Tongue (tissue), 2 donors: ENCODE results near the gene RBCK1. TPM values are rescaled to one million over a fixed set of nuclear protein-coding genes. Genes with fewer than 3 reads are reported as not detected.
"Not testable (repeated sequence)": the region's sequence is repeated elsewhere in the genome, so short reads cannot be mapped to it uniquely, and the experiment has no call there.

Source experiments
- DNase-seq: peaks from one replicate; pipeline ENCODE4 v3.0.0-alpha.2; 2015
- total RNA-seq: library from RNA; depleted of rRNA; stranded (reverse); fragments of >200 nt; gene quantifications from one replicate; pipeline ENCODE4 v1.2.3, GENCODE V29; 2014

The RBCK1 gene
- total RNA-seq, 1 donor from 2014 or later = 54.1 TPM

DNA sequence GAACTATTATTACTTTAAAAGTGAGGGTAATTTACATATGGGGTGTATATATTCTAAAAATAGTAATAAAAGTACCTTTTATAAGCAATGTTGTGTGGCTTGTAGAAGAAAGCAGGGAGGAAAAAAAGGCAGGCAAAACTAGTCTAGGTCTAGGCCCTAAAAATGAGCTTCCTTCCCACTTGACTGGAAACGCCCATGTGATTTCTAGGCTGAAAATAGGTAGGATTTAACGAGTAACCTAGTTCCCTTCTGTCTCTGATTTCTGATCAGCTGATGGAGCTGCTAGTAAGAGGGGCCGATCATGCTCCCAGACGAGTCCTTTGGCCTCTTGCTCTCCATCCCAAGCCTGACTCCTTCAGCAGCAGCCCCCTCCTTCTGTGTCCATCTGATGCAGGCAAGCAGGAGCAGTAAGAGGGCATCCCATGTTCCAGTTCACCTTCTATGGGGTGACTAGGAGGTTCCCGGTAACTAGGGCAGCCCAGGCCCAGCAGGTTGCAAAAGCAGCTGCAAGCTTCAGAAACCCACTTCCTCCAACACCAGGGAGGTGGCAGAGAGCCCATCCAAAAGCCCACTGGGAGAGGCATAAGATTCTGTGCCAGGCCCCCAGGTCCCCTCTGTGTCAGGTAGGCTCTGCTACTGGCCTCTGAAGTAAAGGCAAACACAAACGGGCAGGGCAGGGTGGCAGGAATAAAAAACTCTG lies 29.8 kb downstream of the RBCK1 start:
- DNase-seq = peak; percentile 29

DNA sequence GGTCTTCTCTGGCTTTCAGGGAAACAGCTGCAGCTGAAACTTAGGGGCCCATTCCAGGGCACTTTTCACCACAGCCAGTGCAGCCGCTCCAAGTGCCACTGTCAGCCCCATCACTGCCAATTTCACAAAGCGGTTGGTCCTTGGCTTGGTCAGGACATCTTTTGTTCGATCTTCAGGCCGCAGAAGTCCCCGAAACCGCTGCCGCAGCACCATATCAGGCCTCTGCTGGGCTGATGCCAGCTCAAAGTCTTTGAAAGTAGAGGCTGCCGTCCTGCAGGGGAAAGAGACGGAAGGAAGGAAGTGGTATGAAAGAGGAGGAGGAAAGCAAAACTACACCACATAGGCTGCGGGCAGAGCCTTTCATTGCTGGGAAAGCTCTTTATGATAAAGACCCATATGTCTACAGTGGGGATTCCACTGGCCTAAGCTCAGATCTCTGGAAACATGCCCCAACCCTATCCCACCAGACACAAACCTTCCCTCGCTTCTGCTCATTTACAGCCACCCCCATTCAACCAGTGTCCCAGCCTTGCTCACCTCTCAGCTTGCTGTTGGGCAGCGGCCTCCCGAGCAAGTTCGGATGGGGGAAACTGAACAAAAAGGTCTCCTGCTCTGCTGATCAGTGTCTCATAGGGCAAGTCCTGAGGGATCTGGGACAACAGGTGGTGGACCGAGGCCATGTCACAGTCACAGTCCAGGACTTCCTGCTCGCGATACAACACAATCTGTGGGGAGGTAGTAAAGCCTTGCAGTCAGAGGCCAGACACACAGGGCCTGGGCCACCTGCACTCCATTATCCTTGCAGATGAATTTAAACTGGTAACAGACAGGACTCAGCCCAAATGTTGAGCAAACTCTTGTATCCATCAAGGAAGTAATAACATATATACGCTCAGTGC lies 30.7 kb downstream of the RBCK1 start:
- peak; percentile 71 for DNase-seq

DNA sequence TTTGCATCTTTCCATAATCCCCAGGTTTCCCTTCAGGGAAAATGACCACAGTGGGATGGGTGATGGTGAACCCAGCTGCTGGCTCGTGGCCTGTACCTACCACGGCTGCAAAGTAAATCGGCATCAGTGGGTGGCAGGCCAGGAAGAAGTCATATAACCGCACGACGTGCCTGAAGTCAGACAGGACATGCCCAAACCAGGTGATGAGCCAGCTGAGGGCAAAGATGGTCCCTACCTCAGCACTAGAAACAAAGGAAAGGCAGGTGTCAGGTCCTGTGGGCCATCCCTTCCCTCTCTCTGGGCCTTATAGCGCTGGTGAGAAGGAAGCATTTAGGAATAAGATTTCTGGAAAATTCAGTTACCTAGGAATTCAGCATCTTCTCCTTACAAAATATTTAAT lies 32.0 kb downstream of the RBCK1 start:
- DNase-seq = no peak

DNA sequence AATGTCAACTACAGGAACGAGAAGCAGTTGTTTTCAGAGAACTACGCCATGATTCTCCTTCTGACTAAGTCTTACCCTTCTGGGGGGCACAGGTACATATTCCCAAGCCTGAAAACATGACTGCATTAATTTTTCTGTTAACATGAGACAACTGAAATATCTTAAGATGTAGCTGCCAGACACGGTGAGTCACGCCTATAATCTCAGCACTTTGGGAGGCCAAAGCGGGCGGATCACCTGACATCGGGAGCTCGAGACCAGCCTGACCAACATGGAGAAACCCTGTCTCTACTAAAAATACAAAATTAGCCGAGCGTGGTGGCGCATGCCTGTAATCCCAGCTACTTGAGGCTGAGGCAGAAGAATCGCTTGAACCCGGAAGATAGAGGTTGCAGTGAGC lies 32.5 kb downstream of the RBCK1 start:
- DNase-seq = no peak

DNA sequence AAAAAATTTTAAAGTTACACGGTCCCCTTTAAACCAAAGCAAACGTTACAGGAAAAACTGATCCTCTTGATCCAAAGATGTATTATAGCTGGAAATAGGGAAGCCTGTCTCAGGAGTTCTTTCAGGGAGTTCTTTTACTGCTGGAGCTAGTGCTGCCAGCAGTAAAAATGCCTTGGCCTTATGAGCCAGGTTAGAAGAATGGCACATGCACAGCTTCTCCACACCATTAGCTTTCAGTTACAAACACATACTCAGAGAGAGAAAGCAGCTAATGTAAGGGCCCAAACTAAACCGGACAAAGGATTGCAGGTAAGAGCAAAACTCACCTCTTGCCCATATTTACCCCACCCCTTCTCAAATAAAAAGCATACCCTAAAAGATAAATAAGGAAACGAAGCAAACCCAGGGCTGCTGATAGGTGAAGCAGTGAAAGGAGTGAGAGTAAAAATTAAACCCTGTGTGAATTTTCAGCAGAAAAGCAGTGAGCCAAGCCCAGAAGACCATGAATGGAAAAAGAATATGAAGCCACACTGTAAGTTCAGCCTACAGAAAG lies 35.2 kb downstream of the RBCK1 start:
- DNase-seq = no peak

DNA sequence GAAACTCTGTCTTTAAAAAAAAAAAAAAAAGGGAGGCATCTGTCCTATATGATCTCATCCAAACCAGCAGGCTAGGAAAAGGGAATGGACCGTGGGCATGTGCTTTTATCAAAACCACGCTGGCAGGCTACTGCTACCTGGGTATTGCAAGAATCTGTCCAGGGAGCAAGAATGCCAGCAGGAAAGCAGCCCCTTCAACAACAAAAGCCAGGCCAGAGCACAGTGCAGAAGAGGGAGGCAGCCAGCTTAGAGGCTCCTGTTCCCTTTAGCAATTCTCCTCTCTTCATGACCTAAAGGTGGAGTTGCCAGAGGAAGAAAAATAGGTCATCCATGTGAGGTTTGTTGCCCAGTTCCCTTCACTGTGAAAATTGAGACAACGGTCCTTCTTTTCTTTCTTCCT lies 36.0 kb downstream of the RBCK1 start:
- no peak for DNase-seq

DNA sequence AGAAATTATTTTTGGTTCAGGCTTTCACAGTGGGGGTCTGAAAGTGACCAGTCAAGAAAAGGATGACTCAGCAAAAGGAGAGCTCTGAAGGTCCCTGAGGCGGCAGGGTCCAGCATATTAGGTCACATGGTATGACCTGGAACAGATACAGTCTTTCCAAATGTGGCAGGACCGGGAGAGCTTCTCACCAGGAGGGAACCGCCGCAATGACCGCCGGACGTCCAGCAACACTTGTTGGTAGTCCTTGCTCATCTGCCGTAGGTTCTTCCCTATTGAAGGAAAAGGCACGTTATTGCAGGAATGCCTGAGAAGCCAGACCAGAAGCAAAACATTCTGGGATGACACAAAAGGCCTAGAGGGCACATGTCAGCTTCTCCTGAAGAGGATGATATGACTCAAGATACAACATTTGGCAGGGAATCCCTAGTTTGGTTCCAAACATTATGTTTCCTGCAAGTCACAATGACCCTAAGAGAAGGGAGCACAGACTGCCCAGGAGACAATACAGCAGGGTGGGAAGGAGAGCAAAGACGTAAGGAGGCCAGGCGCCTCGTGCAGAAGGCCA lies 36.8 kb downstream of the RBCK1 start:
- DNase-seq = no peak

DNA sequence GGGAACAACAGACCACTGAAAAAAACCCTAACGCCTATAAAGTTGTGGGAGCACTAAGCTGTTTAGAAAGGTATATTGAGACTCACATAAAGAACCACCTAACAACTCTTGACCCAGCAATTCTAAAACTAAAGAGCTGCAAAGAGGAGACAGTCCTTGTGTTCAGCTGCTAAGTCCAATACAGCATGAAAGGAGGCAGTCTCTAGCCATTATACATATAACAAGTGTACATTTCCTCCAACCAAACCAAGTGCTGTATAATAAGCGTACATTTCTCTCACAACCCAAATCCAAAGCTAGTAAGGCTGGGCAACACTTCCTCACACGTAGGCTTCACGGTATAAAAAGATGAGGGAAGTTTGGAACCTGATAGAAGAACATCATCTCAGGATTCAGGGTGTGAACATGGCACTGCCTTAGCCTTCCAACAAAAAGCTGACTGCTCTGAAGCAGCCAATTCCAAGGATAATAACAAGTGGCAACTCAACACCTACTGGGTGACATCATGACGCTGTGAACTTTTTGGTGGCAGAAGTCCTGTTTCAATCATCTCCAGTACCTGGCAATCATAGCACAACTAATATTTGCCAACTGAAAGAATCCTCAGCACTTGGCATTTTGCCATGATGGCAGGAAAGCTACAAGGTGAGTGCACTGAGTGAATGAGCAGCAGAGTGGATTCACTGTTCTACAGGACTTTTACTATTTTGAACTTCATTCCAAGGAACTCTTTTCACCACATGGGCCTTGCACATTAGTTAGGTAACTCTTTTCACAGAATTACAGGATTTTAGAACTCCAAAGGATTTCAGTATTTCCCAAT lies 37.6 kb downstream of the RBCK1 start:
- no peak for DNase-seq

DNA sequence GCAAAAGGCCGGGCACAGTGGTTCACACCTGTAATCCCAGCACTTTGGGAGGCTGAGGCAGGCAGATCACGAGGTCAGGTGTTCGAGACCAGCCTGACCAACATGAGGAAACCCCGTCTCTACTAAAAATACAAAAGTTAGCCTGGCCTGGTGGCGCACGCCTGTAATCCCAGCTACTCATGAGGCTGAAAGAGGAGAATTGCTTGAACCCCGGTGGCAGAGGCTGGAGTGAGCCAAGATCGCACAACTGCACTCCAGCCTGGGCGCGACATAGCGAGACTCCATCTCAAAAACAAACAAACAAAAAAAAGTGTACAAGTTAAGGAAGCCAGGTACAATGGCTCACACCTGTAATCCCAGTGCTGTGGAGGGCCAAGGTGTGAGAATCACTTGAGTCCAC lies 43.9 kb downstream of the RBCK1 start:
- DNase-seq = not testable (repeated sequence)

DNA sequence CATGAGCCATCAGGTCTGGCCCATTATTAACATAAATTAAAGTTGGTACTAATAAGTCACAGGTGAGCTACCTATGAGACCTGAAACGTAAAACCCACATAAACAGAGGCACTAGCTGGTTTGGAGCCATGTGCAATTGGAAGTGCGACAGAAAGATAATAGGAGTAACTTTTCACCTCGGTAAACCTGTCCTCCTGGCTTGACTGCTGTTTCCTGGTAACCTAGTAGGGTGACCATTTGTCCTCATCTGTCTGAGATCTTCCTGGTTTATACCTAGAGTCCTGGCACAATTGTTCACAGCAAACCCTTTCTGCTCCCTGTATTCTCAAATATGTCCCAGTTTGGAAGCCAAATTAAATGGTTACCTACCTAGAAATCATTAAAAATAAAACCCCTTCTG lies 46.9 kb downstream of the RBCK1 start:
- DNase-seq = no peak

DNA sequence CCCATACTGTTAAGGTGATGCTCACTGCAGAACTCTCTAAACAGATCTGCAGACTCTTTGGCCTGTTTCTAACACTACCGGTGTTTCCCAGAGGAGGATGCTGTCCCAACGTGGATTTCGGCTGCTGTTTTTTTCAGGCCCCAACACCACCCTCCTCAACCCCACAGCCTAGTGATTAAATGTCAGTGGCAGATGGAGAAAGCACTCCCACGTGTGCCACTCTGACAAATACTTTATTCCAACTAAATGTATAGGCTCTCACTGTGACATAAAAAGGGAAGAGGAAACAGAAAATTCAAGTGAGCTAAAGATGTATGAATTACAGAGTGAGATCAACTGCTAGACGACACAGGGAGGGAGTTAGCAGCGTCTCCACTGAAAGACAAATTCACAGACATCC lies 50.7 kb downstream of the RBCK1 start:
- DNase-seq = no peak

DNA sequence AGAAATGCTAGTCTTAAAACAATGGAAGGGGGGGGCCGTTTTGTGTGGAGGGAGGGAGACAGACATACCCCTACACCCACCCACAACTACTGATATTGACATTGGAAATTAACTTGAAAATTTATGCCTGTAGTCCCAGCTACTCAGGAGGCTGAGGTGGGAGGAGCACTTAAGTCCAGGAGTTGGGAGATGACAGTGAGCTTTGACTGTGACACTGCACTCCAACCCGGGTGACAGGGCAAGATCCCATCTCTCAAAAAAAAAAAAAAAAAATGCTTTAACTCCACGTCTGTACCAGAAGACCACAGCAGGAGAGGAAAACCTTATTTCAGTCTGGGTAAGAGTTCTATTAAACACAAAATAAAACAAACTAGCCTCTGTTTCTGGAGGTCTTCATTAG lies 52.1 kb downstream of the RBCK1 start:
- no peak for DNase-seq

DNA sequence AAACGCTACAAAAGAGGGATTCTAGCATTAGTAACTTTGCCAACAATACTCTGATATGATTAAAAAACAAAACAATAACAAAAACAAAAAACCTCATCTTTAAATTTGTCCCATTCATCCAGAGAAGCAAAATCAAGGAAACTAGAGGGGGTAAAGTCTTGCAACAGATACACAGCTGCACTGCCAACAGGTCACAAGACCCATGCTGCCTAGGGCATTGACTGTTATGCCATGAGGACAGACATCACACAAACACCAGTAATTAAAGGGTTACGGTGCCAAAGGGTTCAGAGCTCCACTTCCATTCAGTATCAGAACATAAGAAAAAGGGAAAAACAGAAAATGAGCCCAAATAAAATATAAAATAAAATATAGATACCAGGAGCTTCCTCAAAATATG lies 52.6 kb downstream of the RBCK1 start:
- no peak for DNase-seq

DNA sequence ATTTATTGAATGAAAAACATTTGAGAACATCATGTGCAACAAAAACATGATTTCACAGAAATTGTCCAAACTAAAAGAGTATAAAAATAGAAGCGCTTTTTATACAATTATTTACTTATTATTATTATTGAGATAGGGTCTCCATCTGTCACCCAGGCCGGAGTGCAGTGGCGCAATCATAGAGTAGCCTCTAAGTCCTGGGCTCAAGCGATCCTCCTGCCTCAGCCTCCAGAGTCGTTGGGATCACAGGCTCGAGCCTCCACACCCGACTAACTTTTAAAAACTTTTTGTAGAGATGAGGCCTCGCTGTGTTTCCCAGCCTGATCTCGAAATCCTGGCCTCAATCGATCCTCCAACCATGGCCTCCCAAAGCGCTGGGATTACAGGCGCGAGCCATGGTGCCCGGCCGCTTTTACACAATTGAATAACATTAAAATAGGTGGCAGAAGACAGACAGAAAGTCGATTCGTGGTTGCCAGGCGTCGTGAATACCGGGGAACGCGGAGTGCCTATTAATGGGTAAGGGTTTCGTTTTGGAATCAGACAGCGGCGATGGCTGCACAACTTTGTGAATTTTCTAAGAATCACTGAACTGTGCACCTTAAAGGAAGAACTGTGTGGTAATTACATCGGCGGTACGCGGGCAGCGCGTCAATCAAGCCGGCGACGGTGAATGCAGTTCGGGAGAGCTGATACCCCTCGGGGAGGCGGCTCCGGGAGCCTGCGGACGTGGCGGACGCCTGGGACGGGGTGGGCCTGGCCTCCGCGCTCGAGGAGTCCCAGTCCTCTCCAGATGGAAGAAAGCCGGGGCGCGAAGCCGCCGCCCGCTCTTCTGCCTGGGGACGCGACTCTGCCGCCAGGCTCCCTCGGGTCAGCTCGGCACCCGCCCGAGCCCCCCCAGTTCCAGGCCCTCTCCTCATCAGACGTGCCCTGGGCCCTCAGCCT lies 53.4 kb downstream of the RBCK1 start:
- DNase-seq = peak; percentile 69

DNA sequence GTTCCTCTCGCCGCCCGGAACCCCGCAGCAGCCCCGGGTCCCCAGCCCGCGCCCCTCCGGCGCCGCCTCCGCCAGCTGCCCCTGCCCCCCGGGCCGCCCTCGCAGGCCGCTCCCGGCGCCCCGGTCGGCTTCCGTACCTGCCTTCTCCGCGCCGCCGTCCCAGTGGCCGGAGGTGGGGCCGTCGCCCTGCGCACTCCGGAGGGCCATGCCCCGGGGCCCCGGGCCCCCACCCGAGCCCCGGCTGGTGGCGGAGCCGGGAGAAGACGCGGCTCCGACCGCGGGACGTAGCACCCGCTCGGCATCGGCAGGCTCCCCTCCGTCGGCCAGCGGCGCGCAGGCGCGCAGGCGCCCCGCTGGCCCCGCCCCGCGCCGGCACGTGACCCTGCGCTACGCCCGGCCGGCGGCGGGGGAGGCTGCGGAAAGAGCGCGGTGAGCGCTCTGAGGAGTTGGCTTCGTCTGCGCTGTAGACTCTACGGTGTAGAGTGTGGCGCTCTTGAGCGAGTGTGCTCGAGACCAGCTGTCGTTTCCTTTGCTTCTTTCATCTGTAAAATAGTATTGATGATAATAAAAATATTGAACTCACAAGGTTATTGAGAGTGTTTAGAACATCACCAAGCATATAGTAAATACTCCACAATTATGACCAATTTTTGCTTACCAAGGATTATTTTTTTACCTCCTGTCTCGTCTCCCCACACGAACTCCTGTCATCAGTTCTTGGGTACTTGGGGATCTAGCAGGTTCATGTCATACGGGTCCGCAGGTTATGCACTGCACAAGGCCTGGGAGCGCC lies 54.3 kb downstream of the RBCK1 start, which contains the start of gene TBC1D20:
TBC1D20 (minus strand) TSS at position 335 of the 793 bp plus-strand sequence; CDS start at position 207, 128 bp downstream.
- peak; percentile 96 for DNase-seq

DNA sequence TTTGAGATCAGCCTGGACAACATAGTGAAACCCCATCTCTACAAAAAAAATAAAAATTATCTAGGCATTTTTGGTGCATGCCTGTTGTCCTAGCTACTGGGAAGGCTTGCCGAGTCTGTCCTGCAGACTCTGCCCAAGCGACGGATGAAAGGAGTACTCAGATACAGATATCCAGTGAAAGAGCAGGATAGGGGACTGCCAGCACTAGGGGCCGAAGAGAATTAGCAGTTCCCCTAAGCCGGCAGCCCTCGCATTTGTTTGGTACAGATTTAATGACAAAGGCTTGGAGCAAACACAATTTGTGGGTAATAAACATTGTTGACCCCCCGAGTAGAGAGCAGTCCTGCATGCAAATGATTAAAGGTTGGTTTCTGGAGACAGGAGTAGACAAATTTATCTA lies 59.7 kb downstream of the RBCK1 start:
- DNase-seq = no peak

DNA sequence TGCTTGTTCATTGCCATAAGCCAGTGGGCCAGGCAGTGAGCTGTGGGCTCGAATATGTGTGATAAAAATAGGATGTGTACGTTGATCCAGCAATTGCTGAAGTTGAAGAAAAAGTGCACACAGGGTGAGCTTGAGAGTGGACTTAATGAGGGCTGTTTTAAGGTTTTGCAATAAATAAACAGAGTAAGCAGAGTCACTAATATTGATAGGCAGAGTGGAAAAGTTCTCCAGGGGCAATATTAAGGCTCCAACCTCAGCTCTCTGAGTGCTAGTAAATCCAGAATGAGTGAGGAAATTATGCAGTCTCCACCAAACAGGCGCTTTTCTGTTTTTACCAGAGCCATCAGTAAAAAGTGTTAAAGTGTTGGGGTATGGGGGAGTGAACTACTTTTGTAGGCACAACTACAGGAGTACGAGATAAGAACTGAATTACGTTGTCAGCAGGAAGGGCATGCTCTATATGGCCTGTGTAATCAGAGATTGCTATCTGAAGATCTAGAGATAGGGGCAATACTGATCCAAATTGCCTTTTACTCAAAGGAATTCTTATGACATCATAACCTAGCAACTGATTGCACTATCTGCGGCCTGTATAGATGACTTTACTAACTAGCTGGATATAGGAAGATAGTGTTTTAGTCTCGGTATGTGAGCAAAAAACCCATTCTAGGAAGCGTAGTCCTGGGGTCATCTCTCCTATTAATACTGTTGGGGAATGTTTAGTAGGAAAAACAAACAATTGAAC lies 61.8 kb downstream of the RBCK1 start:
- no peak for DNase-seq

DNA sequence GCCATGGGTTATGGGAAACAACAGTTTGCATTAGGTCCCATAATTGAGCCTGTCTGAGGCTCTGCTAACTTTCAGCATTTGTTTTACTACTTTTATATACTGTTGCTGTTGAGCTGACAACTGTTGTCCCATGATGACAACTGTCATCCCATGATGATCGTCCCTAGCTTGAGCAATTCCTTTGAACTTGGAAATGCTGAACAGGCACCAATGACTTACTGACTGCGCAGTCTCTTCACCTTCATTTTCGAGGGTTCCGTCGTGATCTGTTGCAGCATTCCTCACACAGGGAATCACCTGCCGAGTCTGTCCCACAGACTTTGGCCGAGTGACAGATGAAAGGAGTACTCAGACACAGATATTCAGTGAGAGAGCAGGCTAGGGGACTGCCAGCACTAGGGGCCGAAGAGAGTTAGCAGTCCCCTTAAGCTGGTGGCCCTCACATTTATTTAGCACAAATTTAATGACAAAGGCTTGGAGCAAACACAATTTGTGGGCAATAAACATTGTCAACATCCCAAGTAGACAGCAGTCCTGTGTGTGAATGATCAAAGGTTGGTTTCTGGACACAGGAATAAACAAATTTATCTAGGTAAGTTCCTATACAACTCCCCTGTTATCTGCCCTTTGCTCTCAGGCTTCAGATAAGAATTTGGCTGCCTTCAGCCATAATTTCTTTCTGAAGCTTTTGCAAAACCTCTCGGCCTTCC lies 64.2 kb downstream of the RBCK1 start:
- no peak for DNase-seq

DNA sequence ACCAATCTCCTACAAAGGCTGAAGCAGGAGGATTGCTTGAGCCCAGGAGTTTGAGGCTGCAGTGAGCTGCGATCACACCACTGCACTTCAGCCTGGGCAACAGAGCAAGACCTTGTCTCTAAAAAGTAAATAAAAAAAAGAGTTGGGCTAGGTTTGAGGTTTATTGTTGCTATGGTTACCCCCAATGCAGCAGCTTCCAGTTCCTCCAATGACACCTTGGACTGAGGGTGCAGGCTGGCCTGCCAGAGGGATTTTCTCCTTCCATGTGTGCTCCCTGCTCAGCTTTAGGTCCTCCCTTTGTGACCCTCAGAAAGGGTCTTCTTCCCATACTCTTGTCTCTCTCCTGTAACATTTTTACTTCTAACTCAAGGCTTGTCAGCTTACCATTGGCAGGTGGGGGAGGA lies 64.8 kb downstream of the RBCK1 start:
- no peak for DNase-seq
